H9 (cell line): ENCODE measurements around the gene LRRC8C. TPM values are rescaled to one million over a fixed set of nuclear protein-coding genes. Genes with fewer than 3 reads are reported as not detected.

Experiments
- DNase-seq: peaks from one replicate; pipeline ENCODE4 v3.0.0-alpha.2; 2017
- H2AFZ ChIP-seq: one replicate; pipeline ENCODE4 v1.6.1; 2013; ENCODE audit warnings: mild to moderate bottlenecking, low read length, control low read depth, moderate library complexity
- H2AK5ac ChIP-seq: 2 replicates; pipeline ENCODE4 v1.6.1; 2013; ENCODE audit warnings: low read length, control low read depth, mixed read lengths; ENCODE audit not compliant: insufficient read length
- H2BK120ac ChIP-seq: one replicate; pipeline ENCODE4 v1.6.1; 2013; ENCODE audit warnings: low read depth, mild to moderate bottlenecking, low read length, control low read depth, inconsistent platforms; ENCODE audit not compliant: poor library complexity, severe bottlenecking
- H2BK12ac ChIP-seq: 2 replicates; pipeline ENCODE4 v1.6.1; 2013; ENCODE audit warnings: low read length, control low read depth, mixed read lengths, low read depth; ENCODE audit not compliant: insufficient read length
- H2BK15ac ChIP-seq: 2 replicates; pipeline ENCODE4 v1.6.1; 2013; ENCODE audit warnings: low read depth, low read length, control low read depth
- H2BK20ac ChIP-seq: one replicate; pipeline ENCODE4 v1.6.1; 2013; ENCODE audit warnings: low read depth, mild to moderate bottlenecking, low read length, control low read depth, inconsistent platforms; ENCODE audit not compliant: poor library complexity, severe bottlenecking
- H2BK5ac ChIP-seq: 2 replicates; pipeline ENCODE4 v1.6.1; 2013; ENCODE audit warnings: low read length, control low read depth, mixed read lengths; ENCODE audit not compliant: insufficient read length
- H3K14ac ChIP-seq: 2 replicates; pipeline ENCODE4 v1.6.1; 2013; ENCODE audit warnings: low read length, control low read depth; ENCODE audit not compliant: insufficient read depth
- H3K18ac ChIP-seq: 2 replicates; pipeline ENCODE4 v1.6.1; 2013; ENCODE audit warnings: low read depth, mild to moderate bottlenecking, mixed read lengths, low read length, control low read depth; ENCODE audit not compliant: insufficient read length
- H3K23ac ChIP-seq: 2 replicates; pipeline ENCODE4 v1.6.1; 2013; ENCODE audit warnings: low read length, control low read depth, mixed read lengths, low read depth; ENCODE audit not compliant: insufficient read length
- H3K23me2 ChIP-seq: 2 replicates; pipeline ENCODE4 v1.6.1; 2013; ENCODE audit warnings: low read depth, mild to moderate bottlenecking, mixed read lengths, low read length, control low read depth; ENCODE audit not compliant: insufficient read length, poor library complexity, severe bottlenecking
- H3K27ac ChIP-seq: 2 replicates; pipeline ENCODE4 v1.5.1; 2013; ENCODE audit warnings: low read length, control low read depth, mixed read lengths, low read depth; ENCODE audit not compliant: insufficient read length
- H3K27me3 ChIP-seq: 2 replicates; pipeline ENCODE4 v1.6.1; 2013; ENCODE audit warnings: low read length, control low read depth, inconsistent platforms; ENCODE audit not compliant: insufficient read depth
- H3K4ac ChIP-seq: 2 replicates; pipeline ENCODE4 v1.6.1; 2013; ENCODE audit warnings: low read depth, mild to moderate bottlenecking, control low read depth, inconsistent platforms, low read length, moderate library complexity
- H3K4me1 ChIP-seq: 2 replicates; pipeline ENCODE4 v1.6.1; 2013; ENCODE audit warnings: low read length, control low read depth, inconsistent platforms; ENCODE audit not compliant: insufficient read depth
- H3K4me2 ChIP-seq: 2 replicates; pipeline ENCODE4 v1.6.1; 2013; ENCODE audit warnings: low read length, control low read depth, mixed read lengths; ENCODE audit not compliant: insufficient read length, insufficient read depth
- H3K56ac ChIP-seq: 2 replicates; pipeline ENCODE4 v1.6.1; 2013; ENCODE audit warnings: low read depth, mild to moderate bottlenecking, mixed read lengths, low read length, control low read depth; ENCODE audit not compliant: insufficient read length
- H3K79me1 ChIP-seq: 2 replicates; pipeline ENCODE4 v1.6.1; 2013; ENCODE audit warnings: low read depth, mild to moderate bottlenecking, moderate library complexity, low read length, control low read depth, inconsistent platforms; ENCODE audit not compliant: insufficient read depth, poor library complexity, severe bottlenecking
- H3K79me2 ChIP-seq: 2 replicates; pipeline ENCODE4 v1.6.1; 2013; ENCODE audit warnings: low read length, control low read depth, inconsistent platforms; ENCODE audit not compliant: insufficient read depth
- H3K9ac ChIP-seq: 2 replicates; pipeline ENCODE4 v1.6.1; 2013; ENCODE audit warnings: low read length, control low read depth, mixed read lengths; ENCODE audit not compliant: insufficient read length; ENCODE audit errors: extremely low read depth
- H3K9me3 ChIP-seq: one replicate; pipeline ENCODE4 v1.6.1; 2013; ENCODE audit warnings: low read depth, low read length, inconsistent platforms; ENCODE audit not compliant: control insufficient read depth
- H3T11ph ChIP-seq: one replicate; pipeline ENCODE4 v1.6.1; 2013; ENCODE audit warnings: mild to moderate bottlenecking, low read length, control low read depth, inconsistent platforms
- H4K20me1 ChIP-seq: one replicate; pipeline ENCODE4 v1.6.1; 2013; ENCODE audit not compliant: control insufficient read depth, insufficient read length, insufficient read depth
- H4K5ac ChIP-seq: 2 replicates; pipeline ENCODE4 v1.6.1; 2013; ENCODE audit warnings: low read depth, mild to moderate bottlenecking, mixed read lengths, low read length, control low read depth; ENCODE audit not compliant: insufficient read length
- H4K8ac ChIP-seq: replicated peaks from 2 replicates; pipeline ENCODE4 v1.6.1; 2013; ENCODE audit warnings: low read length, control low read depth, mixed read lengths, low read depth; ENCODE audit not compliant: insufficient read length
- H4K91ac ChIP-seq: 2 replicates; pipeline ENCODE4 v1.6.1; 2013; ENCODE audit warnings: low read depth, mild to moderate bottlenecking, moderate library complexity, mixed read lengths, low read length, control low read depth; ENCODE audit not compliant: insufficient read length
- H3K27ac Mint-ChIP-seq, 3 experiments: 2 replicates in 2 of 3; 3 replicates in 1 of 3; pipeline ENCODE4 v1.8.0; 2020 to 2021; ENCODE audit warnings: mixed read lengths in 3 of 3, mild to moderate bottlenecking in 1 of 3, moderate library complexity in 1 of 3
- H3K27me3 Mint-ChIP-seq: 2 replicates; pipeline ENCODE4 v1.8.0; 2021; ENCODE audit warnings: low read depth, mild to moderate bottlenecking, moderate library complexity, mixed read lengths
- H3K36me3 Mint-ChIP-seq, 3 experiments: 2 replicates in 2 of 3; 3 replicates in 1 of 3; pipeline ENCODE4 v1.8.0; 2020 to 2021; ENCODE audit warnings: low read depth in 3 of 3, mixed read lengths in 3 of 3; ENCODE audit not compliant: insufficient read depth in 1 of 3
- H3K4me1 Mint-ChIP-seq, 2 experiments: 2 replicates each; pipeline ENCODE4 v1.8.0; 2020; ENCODE audit warnings: mixed read lengths in 2 of 2
- H3K4me3 Mint-ChIP-seq, 2 experiments: 2 replicates in 1 of 2; 3 replicates in 1 of 2; pipeline ENCODE4 v1.8.0; 2020 to 2021; ENCODE audit warnings: mild to moderate bottlenecking in 2 of 2, mixed read lengths in 2 of 2, moderate library complexity in 1 of 2
- H3K9me3 Mint-ChIP-seq, 2 experiments: 2 replicates in 1 of 2; 3 replicates in 1 of 2; pipeline ENCODE4 v1.8.0; 2020; ENCODE audit warnings: mild to moderate bottlenecking in 2 of 2, mixed read lengths in 2 of 2, moderate library complexity in 1 of 2
- CTCF ChIP-seq: fragments of 200-600 bp; sonication (generic); conservative IDR thresholded peaks from 3 replicates; pipeline ENCODE4 v1.8.0; 2021; ENCODE audit warnings: antibody characterized with exemption, mild to moderate bottlenecking
- WGBS: extraction: QIAGEN DNeasy Blood & Tissue Kit; methylation state at CpG from one replicate; pipeline ENCODE4 v1.1.7; 2013; ENCODE audit warnings: missing lambda C conversion rate, low lambda C conversion rate, mixed read lengths; ENCODE audit not compliant: insufficient read length; ENCODE audit errors: extremely low coverage; 5-methylcytosine and 5-hydroxymethylcytosine counted together
- total RNA-seq: library from RNA; stranded (reverse); gene quantifications from 2 replicates; pipeline ENCODE4 v1.2.1, GENCODE V29; 2021

LRRC8C gene
- total RNA-seq, 1 experiment from 2014 or later, result 1.9 TPM

GRCh38 chr1:89702520-89703045 is 69.7 kb downstream of the LRRC8C start:
- WGBS, result no CpG with 5 or more reads among the region's 1 CpG
- no peak overlapping the region for H3K27ac ChIP-seq
- H3K36me3 Mint-ChIP-seq, result no peaks in the 10 kb centered on the region
- no peaks in the 10 kb centered on the region for H4K20me1 ChIP-seq
- no peak overlapping the region for H2BK12ac ChIP-seq
- no peak overlapping the region for H3K9ac ChIP-seq
- peaks cover 0 to 3% of the 10 kb centered on the region in 2 experiments; a peak in 1 of 5 replicates for H3K9me3 Mint-ChIP-seq
- H3K18ac ChIP-seq, result no peak overlapping the region
- H3K14ac ChIP-seq, result no peak overlapping the region
- H3K27me3 ChIP-seq, result no peaks in the 10 kb centered on the region
- no peak overlapping the region for H2BK20ac ChIP-seq
- no peak overlapping the region for H3K4ac ChIP-seq
- no peak for DNase-seq
- no peaks in the 10 kb centered on the region for H3K23me2 ChIP-seq
- no peak overlapping the region for H2AK5ac ChIP-seq
- no peak overlapping the region for H2BK15ac ChIP-seq
- H3K4me2 ChIP-seq, result no peak overlapping the region
- H4K8ac ChIP-seq, result no peak overlapping the region
- H3K79me2 ChIP-seq, result no peaks in the 10 kb centered on the region
- no peak overlapping the region for H4K5ac ChIP-seq
- no peak overlapping the region for H2AFZ ChIP-seq
- TF ChIP-seq CTCF, result no peak
- no peaks in the 10 kb centered on the region for H3K79me1 ChIP-seq
- no peak overlapping the region for H2BK120ac ChIP-seq
- 0 out of 2 replicates have a peak, but pooled peaks cover under 1% of the 10 kb centered on the region for H3K4me1 ChIP-seq
- no peak overlapping the region for H3T11ph ChIP-seq
- no peak overlapping the region for H4K91ac ChIP-seq
- no peak overlapping the region for H3K23ac ChIP-seq
- no peak overlapping the region for H3K56ac ChIP-seq
- H3K9me3 ChIP-seq, result no peaks in the 10 kb centered on the region
- H2BK5ac ChIP-seq, result no peak overlapping the region
- H3K27me3 Mint-ChIP-seq, result no peaks in the 10 kb centered on the region
- no peak overlapping the region for H3K27ac Mint-ChIP-seq
- H3K4me3 Mint-ChIP-seq, result no peak overlapping the region
- H3K4me1 Mint-ChIP-seq, result peaks cover 6 to 8% of the 10 kb centered on the region in 2 experiments; a peak in 3 of 4 replicates
